ENCODE data around the gene SEC31A.

Gene SEC31A

GRCh38 chr4:82892467-82892802 is 1.5 kb upstream of the SEC31A start:
- no peak overlapping the region for H3K4me3 ChIP-seq (ENCODE audit: low read depth, low read length)
- TF ChIP-seq CTCF (IDR thresholded peaks at IDR 0.05; ENCODE audit: low read depth, low read length), result no peak

- peak overlapping the region; percentile 99 for H3K4me3 ChIP-seq (ENCODE audit: low read depth, low read length)
- no peak for TF ChIP-seq CTCF (IDR thresholded peaks at IDR 0.05; ENCODE audit: low read depth, low read length)
Measured at GRCh38 chr4:82891707-82892466, 934 bp upstream of the SEC31A start.

DNA sequence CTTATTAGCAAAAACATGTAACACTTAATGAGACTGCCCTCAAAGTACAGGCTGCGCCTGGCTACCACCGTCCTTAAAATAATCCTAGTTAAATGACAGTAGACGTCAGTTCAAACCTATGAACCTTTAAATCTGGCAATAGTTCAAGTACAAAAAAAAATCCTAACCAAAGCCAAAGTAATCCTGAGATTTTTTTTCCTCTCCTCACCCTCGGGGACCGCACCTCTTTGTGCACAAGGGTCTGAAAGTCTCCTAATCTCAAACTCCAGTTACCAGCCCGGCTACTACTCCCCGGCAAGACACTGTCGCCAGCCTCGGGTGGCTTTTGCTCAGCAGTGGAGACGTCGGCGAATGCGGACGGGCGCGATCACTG is 439 bp downstream of the SEC31A start:
- TF ChIP-seq CTCF (IDR thresholded peaks at IDR 0.05; ENCODE audit: low read depth, low read length), result no peak
- peak overlapping the region; percentile 99 for H3K4me3 ChIP-seq (ENCODE audit: low read depth, low read length)

DNA sequence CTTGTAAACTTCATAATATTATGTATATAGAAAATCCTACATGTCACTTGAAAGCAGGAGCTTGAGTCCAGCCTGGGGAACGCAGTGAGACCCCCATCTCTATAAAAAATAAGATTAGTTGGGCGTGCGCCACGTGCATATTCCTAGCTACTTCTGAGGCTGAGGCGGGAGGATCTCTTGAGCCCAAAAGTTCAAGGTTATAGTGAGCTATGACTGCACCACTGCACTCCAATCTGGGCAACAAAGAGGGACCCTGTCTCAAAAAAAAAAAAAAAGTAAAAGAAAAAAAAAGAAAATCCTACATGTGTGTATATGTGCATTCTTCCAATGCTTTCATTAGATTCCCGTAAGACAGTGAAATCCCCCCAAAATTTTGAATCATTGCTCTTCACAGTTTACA is 1.7 kb downstream of the SEC31A start:
- peak overlapping the region; percentile 99 for H3K4me3 ChIP-seq (ENCODE audit: low read depth, low read length)
- TF ChIP-seq CTCF (IDR thresholded peaks at IDR 0.05; ENCODE audit: low read depth, low read length), result no peak

- peak overlapping the region; percentile 14; the same call in 1 of the 2 replicates for H3K4me3 ChIP-seq (ENCODE audit: low read depth, low read length)
- TF ChIP-seq CTCF (IDR thresholded peaks at IDR 0.05; ENCODE audit: low read depth, low read length), result no peak
Measured at GRCh38 chr4:82886147-82886942, 4.6 kb downstream of the SEC31A start.

GRCh38 chr4:82885410-82885809 is 5.5 kb downstream of the SEC31A start:
- no peak overlapping the region for H3K4me3 ChIP-seq (ENCODE audit: low read depth, low read length)
- TF ChIP-seq CTCF (IDR thresholded peaks at IDR 0.05; ENCODE audit: low read depth, low read length), result no peak

- H3K4me3 ChIP-seq (ENCODE audit: low read depth, low read length), result no peak overlapping the region
- TF ChIP-seq CTCF (IDR thresholded peaks at IDR 0.05; ENCODE audit: low read depth, low read length), result no peak
Measured at GRCh38 chr4:82868572-82868971, 22.4 kb downstream of the SEC31A start.
